Non-pigmented ciliary epithelial cell (primary cell): ENCODE measurements around the gene SYMPK.
"Not testable (repeated sequence)": the region's sequence is repeated elsewhere in the genome, so short reads cannot be mapped to it uniquely, and the experiment has no call there.

Experiments used
- DNase-seq: peaks from one replicate; pipeline ENCODE4 v3.0.0-alpha.2; 2010; ENCODE audit warnings: low read depth

SYMPK gene

GRCh38 chr19:45885556-45886426 is 22.8 kb upstream of the SYMPK start, which contains the start of gene IRF2BP1:
TSS of gene IRF2BP1 (minus strand) at chr19:45886141. CDS start at chr19:45885774, 367 bp downstream.
- DNase-seq = peak; percentile 47

- no peak for DNase-seq
These were observed 22.0 kb upstream of the SYMPK start for GRCh38 chr19:45884682-45885555.

DNA sequence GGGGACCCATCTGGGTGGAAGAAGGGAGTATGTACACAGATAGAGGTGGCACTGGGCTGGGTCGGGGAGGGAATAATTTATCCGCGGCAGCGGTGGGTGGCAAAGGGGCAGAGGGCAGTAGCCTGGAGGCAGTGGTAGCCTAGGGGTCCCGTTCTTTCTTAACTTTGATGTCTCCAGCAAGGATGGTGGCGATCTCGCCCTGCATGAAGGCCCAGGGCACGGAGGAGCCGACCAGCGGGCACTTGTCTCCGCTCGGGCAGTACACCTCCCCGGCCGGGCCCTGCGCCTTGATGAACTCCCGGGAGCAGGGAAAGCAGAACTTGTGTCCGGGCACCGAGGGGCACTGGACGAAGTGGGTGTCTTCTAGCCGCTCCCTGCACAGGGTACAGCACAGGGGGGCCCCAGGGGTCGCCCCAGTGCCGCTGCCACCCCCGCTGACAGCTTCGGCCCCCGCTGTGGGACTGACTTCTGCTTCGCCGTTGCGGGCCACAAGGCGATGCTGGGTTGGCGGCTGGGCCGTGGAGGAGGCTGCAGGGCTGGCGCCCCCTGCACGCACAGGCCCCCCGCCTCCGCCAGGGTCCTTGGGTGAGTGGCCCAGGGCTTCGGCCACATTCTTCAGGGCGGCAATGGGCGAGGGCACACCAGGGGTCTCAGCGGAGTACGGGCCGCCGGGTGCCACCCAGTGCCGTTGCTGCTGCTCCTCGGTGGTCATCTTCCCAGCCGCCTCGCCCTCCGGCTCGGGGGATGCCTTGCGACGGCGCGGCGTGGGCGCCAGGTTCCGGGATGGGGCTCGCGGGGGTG is 21.1 kb upstream of the SYMPK start:
- DNase-seq = no peak

DNA sequence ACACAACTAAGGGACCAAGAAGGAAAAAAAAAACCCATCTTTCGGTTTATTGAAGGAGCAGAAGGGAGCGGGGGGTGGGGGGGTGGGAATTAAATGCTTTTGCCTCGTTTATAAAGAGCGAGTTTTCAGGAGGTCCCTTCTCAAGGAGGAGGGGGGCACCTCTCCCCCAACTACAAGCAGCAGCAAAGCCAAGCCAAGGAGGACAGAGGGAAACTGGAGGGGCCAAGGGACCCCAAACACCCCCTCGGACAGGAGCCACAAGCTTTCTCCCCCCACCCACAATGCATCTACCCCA is 20.6 kb upstream of the SYMPK start:
- DNase-seq = no peak

GRCh38 chr19:45882652-45883585 is 20.0 kb upstream of the SYMPK start:
- DNase-seq = peak; percentile 38

GRCh38 chr19:45881909-45882528 is 19.1 kb upstream of the SYMPK start:
- DNase-seq = no peak

GRCh38 chr19:45881082-45881908 is 18.3 kb upstream of the SYMPK start:
- no peak for DNase-seq

- no peak for DNase-seq
These were observed 17.0 kb upstream of the SYMPK start for GRCh38 chr19:45879971-45880370.

DNA sequence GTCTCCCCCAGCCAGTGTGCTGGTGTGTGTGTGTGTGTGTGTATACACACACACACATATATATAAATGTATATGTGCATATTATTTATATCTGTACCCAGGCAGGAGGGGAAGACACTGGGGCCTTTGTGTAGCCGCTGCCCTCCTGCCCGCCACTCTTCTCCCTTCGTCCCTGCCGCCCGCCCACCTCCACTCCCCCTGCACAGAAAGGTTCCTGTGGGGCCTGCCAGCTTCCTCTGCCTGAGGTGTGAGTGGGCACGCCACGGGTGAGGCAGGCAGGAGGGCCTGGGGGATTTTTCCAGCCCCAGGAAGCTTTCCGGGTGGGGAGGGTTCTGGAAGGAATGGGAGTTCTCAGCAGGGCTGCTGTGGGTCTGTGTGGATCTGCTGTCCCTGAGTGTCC is 16.1 kb upstream of the SYMPK start:
- no peak for DNase-seq

- DNase-seq = no peak
These were observed 15.3 kb upstream of the SYMPK start for GRCh38 chr19:45878043-45878794.

DNA sequence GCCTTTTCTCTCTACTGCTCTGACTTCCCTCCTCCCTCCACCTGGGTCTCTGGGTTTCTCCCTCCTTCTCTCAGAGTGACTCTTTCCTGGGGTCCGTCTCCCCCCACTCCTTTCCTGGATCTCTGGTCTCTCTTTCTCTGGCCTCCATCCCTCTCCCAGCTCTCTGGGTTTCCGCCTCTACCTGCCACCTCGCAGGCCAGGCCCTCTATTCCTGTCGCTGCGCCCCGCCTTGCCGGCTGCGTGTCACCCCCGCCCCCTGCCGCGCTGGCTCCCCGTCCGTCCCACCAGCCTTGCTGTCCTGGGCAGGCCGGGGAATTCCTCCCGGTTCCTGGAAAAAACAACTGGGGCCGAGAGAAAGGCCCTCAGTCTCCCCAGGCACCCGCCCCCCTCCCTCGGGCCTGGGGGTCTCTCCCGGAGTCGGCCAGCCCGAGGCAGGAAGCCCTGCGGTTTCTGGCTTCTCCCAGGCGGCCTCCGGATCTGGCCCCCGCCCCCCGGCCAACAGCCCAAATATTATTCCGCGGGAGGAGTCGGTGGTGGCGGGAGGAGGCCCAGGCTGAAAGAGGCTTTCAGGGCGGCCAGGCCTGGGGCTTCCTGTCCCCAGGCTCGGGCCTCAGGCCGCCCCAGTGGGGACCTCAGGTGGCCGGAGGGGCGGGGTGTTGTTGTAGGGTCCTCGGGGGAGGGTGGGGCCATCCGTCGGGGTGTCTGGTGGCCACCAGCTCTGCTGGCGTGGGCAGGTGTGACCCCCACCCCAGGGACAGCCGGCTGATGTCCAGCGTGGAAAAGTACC is 13.7 kb upstream of the SYMPK start:
- no peak for DNase-seq

DNA sequence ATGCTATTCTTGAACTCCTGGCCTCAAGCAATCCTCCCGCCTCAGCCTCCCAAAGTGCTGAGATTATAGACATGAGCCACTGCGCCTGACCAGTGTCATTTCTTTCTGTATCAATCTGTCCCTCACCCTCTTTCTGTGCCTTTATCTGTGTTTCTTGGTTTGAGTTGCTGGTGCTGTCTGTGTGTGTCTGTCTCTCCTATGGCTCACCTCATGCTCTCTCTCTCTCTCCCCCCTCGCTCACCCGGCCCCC is 13.1 kb upstream of the SYMPK start:
- no peak for DNase-seq

DNA sequence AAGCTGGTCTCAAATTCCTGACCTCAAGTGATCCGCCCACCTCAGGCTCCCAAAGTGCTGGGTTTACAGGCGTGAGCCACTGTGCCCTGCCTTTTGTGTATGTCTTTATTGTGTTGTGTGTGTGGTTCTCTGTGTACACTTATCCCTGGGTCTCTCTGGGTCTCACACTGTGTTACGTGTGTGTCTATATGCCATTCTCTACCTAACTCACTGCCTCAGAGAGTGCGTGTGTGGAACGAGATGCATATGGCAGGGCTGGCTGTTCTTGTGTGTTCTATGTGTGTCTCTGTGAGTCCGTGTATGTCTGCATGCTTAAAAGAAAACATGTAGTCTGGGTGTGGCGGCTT is 11.6 kb upstream of the SYMPK start:
- DNase-seq = no peak

- no peak for DNase-seq
These were observed 10.3 kb upstream of the SYMPK start for GRCh38 chr19:45873219-45873772.

GRCh38 chr19:45872095-45872919 is 9.4 kb upstream of the SYMPK start:
- no peak for DNase-seq

DNA sequence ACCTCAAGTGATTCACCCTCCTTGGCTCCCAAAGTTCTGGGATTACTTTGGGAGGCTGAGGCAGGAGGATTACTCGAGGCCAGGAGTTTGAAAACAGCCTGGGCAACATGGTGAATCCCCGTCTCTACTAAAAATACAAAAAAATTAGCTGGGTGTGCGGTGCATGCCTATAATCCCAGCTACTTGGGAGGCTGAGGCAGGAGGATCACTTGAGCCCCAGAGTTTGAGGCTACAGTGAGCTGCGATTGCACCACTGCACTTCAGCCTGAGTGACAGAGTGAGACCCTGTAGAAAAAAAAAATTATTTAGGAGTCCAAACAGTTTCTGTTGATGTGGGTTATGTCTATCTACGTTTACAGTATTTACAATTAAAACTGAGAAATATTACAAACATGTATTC is 7.9 kb upstream of the SYMPK start:
- no peak for DNase-seq

GRCh38 chr19:45867241-45867640 is 4.3 kb upstream of the SYMPK start:
- DNase-seq = not testable (repeated sequence)
